Stimulated activated CD4-positive, alpha-beta T cell treated with anti-CD3 and anti-CD28 coated beads, Interleukin-1b, Interleukin-23, amount 100 ng/mL, for 4 hours (primary cell): ENCODE measurements around the gene RPP14.

Experiments
- DNase-seq, 2 donors: peaks; one replicate each; pipeline ENCODE4 v3.0.0-alpha.2; 2020; ENCODE audit warnings: low read depth in 2 of 2

RPP14 gene

GRCh38 chr3:58291671-58292338, 14.2 kb upstream of the RPP14 start:
- no peak for DNase-seq

GRCh38 chr3:58292866-58293265, 13.2 kb upstream of the RPP14 start:
- DNase-seq: no peak

- DNase-seq: no peak
Observed at GRCh38 chr3:58293516-58293915, 12.5 kb upstream of the RPP14 start.

- DNase-seq: no peak
Observed at GRCh38 chr3:58296269-58296668, 9.8 kb upstream of the RPP14 start.

GRCh38 chr3:58296843-58297242, 9.2 kb upstream of the RPP14 start:
- DNase-seq: no peak

- no peak for DNase-seq
Observed at GRCh38 chr3:58298190-58298589, 7.9 kb upstream of the RPP14 start.

- no peak for DNase-seq
Observed at GRCh38 chr3:58299075-58299474, 7.0 kb upstream of the RPP14 start.

GRCh38 chr3:58299839-58300516, 6.1 kb upstream of the RPP14 start:
- no peak for DNase-seq

GRCh38 chr3:58307639-58308215, 1.7 kb downstream of the RPP14 start:
- no peak for DNase-seq

GRCh38 chr3:58308728-58309127, 2.7 kb downstream of the RPP14 start:
- DNase-seq: no peak

GRCh38 chr3:58317811-58318210, 11.8 kb downstream of the RPP14 start:
- DNase-seq: no peak

- no peak for DNase-seq
Observed at GRCh38 chr3:58321791-58322190, 15.7 kb downstream of the RPP14 start.

- no peak for DNase-seq
Observed at GRCh38 chr3:58322793-58323192, 16.7 kb downstream of the RPP14 start.

GRCh38 chr3:58323529-58324390, 17.7 kb downstream of the RPP14 start:
- DNase-seq: no peak

GRCh38 chr3:58324391-58325390, 18.6 kb downstream of the RPP14 start:
- no peak for DNase-seq

GRCh38 chr3:58325525-58325992, 19.5 kb downstream of the RPP14 start:
- DNase-seq: no peak

GRCh38 chr3:58326267-58326900, 20.3 kb downstream of the RPP14 start:
- no peak for DNase-seq

- no peak for DNase-seq
Observed at GRCh38 chr3:58329150-58329921, 23.3 kb downstream of the RPP14 start.

- DNase-seq: no peak
Observed at GRCh38 chr3:58329922-58330413, 23.9 kb downstream of the RPP14 start.
